ENCODE measurements around the gene STKLD1. TPM values are rescaled to one million over a fixed set of nuclear protein-coding genes. Genes with fewer than 3 reads are reported as not detected.

Gene STKLD1
- total RNA-seq, 1 donor from 2014 or later: 0.59 TPM

DNA sequence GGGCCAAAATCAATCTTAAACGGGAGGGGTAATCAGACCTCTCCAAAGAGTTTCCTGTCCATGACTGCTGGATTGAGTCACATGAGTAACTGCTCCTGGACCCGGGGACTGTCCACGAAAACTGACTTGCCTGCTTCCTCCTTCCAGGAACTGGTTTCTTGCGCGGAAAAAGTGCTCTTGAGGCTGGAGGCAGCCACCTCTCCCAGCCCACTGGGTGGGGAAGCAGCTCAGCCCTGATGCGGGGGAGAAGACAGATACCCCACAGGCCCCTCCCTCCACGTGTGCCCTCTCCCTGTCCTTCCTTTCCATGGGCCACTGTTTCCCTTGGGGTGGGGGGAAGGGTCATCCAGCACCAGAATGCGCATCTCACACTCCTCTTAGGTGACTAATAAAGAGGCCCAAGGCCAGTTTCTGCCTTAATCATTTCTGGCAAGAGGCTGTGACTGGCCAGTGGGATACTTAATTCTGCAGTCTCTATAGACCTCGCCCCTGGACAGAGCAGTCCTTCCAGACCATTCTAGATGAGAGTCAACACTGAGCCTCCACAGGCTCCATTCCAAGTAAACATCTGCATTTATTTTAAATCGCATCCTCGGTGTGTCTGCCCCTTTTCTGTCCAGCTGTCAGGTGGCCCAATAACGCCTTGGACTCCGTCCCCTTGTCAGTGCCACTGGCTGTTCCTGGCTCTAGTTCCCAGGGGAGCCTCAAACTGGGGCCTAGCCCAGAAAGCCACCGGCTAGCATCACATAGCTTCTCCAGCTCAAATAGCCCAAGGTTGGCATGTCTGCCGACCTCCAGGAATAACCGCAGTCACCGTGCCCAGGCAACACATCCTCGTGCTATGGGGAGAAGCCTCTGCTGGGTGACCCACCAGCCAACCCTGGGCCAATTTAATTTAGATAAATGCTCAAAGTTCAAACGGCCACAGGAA lies 29.6 kb downstream of the STKLD1 start:
- intact Hi-C loops (cut with micrococcal nuclease): no loop called here

DNA sequence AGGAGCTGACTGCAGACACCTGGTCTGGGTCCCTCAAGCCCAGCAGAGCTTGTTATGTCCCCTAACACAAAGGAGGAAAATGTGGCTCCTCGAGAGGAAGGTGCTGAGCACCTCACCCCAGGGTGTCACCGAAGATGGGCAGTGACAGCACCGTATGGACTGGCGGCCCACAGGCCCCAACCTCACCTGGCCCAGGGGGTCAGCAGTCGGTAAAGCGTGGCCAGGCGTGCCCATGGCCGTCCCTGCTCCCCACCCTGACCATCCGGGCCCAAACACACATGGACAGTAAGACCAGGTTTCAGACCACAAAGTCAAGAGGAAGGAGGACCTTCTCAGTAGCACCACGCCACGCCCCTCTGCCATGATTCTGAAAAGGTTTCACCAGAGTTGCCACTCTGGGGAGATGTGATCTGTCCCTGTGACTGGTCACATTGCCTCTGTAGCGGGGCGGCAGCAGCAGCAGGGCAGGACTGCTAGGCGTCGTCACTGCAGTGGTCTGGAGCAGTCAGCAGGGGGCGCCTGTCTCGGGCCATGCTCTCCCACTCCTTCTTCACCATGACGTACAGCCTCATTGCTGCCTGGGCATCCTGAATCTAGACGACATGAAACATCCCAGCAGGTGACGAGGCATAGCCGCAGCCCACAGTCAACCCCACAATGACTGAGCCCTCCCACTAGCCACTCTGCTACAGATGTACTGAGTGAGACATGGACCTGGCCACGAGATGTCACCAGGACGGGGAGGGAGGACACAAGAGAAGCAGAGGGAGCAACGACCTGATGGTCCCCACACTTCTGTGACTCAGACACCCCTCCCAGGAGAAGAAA lies 30.5 kb downstream of the STKLD1 start:
- intact Hi-C loops (cut with micrococcal nuclease): loop anchor here (1.0 kb wide), 2 partner anchors 11 to 80 kb away; no protein-coding TSS in a partner anchor

DNA sequence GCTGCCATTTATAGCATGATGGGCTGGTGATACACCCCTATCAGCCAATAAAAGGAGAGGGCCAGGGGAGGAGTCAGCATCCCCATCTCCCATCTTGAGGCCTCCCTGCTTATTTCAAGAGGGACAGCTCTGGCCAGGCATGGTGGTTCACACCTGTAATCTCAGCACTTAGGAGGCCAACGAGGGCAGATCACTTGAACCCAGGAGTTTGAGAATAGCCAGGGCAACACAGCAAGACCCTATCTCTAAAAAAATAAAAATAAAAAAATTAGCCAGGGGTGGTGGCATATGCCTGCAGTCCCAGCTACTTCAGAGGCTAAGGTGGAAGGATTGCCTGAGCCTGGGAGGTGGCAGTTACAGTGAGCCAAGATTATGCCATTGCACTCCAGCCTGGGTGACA lies 31.9 kb downstream of the STKLD1 start:
- intact Hi-C loops (cut with micrococcal nuclease): no loop called here

DNA sequence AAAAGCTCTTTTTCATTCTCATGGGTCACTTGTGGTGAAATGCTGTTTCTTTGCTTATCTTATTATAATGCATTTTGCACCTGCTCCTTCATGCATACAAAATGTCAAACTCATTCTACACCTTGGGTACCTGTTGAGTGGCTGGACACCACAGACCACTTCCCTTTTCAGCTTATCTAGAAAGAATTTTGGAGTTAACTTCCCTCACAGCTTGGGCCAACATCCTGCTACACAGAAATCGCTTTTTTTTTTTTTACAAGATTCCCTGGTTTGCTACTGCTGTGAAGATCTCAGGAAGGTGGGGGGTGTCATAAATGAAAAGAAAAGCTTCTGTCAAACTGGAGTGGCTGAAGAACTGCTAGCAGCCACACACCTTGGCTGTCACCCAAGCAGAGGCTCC lies 39.0 kb downstream of the STKLD1 start:
- intact Hi-C loops (cut with micrococcal nuclease): loop anchor here (5.0 kb wide), 2 partner anchors 42 to 58 kb away; partner anchors contain the start of genes CACFD1, SURF1 and SURF2

DNA sequence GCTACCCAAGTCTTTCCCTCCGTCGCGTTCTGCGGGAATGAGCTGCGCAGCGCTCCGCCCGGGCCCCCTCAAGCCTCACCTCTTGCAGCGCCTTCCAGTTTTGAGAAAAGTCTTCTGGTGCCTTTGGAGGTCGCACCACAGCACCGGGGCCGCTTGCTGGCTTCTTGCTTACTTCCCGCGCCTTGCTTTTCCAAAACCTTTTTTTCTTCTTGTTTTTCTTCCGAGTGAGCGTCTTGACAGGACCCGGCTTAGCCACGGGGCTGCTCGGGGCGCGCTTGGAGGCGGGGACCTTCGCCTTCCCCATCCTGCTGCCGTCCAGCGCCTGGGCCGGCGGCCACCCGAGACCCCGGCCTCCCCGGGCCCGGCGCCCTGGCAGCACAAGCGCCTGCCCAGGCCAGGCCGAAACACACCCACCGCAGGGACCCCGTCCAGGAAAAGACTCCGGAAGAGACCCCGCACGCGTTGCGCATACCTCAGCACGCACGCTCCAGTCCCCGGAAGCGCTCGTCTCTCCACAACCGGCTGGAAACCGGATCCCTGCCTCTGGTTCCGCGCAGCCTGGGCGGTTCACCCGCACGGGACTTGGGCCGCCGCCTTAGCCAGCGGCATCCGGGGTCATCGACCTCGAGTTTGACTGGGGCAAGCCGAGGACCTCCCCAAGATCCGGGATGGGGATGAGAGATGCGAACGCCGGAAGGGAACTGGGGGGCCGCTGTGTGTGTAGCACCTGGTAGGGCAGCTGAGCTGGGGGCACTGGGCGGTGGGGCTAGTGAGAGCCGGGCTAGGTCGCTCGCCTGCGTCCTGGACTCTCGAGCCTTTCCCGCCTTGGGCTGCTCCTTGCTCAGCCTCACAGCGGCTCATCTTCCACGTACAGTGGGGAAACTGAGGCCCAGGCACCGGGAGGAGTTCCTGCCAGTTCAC lies 41.6 kb downstream of the STKLD1 start, which contains the start of gene REXO4:
Gene REXO4, minus strand, starts transcription at position 470 of the 921 bp plus-strand sequence. Its CDS starts 166 bp downstream, at position 304.
- intact Hi-C loops (cut with micrococcal nuclease): loop anchor here (1.0 to 5.0 kb wide), 5 partner anchors 10 to 62 kb away; partner anchors contain the start of genes CACFD1, SLC2A6, STKLD1 and SURF1

DNA sequence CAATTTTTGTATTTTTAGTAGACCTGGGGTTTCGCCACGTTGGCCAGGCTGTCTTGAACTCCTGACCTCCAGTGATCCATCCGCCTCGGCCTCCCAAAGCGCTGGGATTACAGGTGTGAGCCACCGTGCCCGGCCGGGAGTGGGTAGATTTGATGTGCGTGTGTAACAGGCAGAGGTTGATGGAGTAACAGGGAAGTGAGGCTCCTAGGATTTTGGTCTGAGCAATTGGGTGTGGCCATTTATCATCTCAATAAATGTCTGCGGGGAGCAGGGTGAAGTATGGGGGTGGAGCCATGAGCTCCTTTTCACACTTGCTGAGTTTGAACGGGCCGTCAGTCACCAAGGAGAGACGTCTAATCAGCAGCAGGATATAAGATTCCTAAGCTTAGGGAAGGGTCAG lies 42.8 kb downstream of the STKLD1 start:
- intact Hi-C loops (cut with micrococcal nuclease): loop anchor here (5.0 kb wide), 2 partner anchors 38 to 62 kb away; partner anchors contain the start of genes CACFD1, SURF1 and SURF2

DNA sequence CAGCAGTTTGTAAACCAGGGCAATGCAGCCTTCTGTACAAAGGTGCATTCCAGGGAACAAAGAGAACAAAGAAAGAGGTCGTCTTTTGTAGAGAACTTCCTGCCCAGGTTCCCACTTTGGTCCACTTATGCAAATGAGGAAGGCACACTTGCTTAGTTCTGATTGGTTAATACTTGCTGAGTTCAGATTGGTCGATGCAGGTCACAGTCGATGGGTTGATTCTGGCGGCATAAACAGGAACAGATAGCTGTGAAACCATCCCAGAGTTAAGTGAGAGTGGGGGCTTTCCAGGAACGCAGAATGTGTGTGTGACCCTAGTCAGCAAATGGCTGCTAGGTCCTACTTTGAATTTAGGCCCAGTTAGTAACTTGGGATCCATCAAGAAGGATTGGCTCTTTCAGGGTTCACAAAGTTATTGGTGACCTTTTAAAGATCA lies 44.2 kb downstream of the STKLD1 start:
- intact Hi-C loops (cut with micrococcal nuclease): no loop called here

DNA sequence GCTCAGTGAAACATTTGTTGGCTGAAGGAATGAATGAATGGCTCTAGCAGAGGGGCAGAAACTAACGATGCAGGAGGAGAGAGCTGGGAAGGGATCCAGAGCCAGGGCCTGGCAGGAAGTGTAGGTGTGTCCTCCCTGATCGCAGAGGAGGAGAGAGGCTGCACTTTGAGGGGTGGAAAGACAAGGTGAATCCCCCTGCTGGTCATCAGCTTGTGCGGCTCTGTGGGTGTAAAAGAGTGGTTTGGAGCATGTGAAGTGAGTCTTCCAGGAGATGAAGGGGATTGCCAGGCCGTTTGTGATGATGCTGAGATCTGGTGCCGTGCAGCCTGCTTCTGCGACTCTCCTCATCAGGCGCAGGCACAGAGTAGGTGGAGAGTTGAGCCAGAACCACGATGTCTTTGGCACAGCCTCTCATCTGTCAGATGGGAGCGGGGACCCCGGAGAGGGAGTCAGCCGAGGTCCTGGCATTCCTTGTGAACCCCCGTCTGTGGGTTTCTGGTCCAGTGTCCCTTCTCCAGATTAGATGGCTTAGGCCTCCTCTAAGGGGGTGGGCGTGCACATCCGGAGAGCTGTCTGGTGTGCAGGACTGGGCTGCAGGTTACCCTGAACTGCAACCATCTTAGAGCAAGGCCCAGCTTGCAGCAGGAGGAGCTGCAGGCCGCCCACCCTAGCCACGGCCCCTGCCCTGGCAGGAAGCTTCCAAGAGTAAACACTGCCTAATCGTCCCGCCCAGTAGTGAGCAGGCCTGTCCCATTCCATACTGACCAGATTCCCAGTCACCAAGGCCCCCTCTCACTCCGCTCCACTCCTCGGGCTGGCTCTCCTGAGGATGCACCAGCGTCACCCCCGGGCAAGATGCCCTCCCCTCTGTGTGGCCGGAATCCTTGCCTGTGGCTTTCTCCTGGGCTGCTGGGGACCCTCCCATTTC lies 45.7 kb downstream of the STKLD1 start, which contains the start of gene ADAMTS13:
Gene ADAMTS13, plus strand, starts transcription at position 753 of the 928 bp plus-strand sequence. Its CDS starts 77 bp downstream, at position 830.
- intact Hi-C loops (cut with micrococcal nuclease): no loop called here

DNA sequence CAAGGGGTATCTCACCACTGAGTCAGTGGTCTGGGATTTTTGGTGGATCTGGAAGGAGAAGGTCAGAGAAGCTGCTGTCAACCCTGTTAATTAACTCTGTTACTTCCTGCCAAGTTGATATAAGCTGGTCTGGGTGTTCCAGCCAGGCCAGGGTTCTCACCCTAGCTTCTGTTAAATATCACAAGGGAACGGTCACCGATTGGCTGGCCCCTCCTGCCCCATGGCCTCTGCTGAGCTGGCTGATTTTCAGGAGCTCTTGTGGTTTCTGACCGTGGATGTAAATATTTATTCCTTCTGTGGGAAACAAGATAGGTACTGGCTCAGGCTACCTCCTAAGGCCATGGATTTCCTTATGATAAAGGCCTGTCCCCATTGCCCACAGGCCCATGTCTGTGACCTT lies 47.0 kb downstream of the STKLD1 start:
- intact Hi-C loops (cut with micrococcal nuclease): no loop called here

DNA sequence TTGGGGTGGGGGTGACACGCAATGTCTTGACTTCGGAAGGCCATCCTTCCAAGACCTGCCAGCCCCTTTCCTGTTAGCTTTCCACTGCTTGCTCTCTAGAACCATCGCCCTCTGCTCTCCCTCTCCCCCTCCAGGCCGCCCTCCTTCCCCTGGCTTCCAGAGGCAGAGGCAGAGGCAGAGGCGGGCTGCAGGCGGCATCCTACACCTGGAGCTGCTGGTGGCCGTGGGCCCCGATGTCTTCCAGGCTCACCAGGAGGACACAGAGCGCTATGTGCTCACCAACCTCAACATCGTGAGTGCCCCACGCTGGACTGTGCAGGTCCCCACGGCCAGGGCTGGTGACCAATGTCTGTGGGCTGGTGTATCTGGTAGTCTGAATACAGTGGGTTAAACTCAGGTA lies 48.0 kb downstream of the STKLD1 start:
- intact Hi-C loops (cut with micrococcal nuclease): no loop called here

DNA sequence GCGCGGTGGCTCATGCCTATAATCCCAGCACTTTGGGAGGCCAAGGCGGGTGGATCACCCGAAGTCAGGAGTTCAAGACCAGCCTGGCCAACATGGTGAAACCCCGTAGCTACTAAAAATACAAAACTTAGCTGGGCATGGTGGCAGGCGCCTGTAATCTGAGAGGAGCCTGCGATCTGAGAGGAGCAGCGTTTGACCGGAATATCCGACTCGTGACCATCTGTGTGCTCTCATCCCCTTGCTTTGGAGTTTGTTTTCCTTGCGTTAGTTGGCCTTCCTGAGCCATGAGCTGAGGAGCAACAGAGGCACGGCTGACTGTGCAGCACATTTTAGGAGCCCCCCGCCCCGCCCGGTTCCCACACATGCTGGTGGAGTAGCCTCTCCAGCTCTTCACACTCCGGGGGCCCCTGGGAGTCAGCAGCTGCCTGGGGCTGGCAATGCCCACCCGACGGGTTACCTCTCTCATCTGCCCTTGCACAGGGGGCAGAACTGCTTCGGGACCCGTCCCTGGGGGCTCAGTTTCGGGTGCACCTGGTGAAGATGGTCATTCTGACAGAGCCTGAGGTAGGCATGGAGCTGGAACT lies 49.0 kb downstream of the STKLD1 start:
- intact Hi-C loops (cut with micrococcal nuclease): no loop called here

DNA sequence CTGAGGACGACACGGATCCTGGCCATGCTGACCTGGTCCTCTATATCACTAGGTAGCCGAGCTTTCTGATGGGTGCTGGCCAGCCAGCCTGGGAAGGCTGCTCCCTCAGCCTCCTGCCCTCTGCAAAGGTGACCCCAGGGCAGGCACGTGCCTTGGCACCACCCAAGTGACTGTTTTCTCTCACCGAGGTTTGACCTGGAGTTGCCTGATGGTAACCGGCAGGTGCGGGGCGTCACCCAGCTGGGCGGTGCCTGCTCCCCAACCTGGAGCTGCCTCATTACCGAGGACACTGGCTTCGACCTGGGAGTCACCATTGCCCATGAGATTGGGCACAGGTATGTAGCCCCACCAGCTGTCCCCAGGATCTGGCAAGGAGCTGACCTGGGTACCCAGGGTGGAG lies 49.8 kb downstream of the STKLD1 start:
- intact Hi-C loops (cut with micrococcal nuclease): no loop called here

DNA sequence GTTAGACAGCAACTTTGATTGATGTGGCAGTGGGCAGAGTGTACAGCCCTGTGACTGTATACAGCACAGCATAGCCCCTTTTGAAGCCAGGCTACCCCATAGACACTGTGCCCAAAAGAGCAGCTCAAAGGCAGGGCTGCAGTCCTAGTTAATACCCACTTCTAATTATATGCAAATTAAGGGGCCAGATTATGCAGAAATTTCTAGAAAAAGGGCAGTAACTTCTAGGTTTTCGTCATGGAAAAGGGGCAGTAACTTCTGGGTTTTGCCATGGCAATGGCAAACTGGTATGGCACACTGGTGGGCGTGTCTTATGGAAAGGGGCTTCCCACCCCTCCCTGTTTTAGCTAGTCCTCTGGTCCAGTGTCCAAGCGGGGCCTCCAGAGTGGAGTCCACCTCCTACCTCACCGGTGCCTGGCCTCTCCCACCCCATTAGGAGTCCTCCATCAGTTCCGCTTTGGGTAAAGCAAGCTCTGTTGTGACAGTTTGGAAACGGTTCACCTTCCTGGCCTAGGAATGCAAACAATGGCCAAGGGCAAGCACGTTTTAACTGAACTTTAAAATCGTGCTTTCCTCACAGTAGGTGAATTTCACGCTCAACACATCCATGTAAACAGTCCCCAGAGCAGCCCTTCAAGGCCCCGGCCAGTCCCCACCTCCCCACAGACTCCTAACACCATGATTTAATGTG lies 51.6 kb downstream of the STKLD1 start:
- intact Hi-C loops (cut with micrococcal nuclease): no loop called here

DNA sequence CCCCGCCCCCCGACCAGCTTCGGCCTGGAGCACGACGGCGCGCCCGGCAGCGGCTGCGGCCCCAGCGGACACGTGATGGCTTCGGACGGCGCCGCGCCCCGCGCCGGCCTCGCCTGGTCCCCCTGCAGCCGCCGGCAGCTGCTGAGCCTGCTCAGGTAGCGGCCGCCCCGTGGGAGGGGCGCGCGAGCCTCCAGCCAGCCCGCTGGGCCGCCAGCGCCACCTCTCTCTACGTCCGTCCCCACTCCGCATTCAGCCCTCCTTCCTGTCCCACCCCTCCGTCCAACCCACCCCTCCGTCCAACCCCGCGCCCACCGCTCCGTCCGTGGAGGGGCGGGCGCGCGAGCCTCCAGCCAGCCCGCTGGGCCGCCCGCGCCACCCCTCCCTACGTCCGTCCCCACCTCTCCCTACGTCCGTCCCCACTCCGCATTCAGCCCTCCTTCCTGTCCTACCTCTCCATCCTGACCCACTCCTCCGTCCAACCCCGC lies 52.5 kb downstream of the STKLD1 start:
- intact Hi-C loops (cut with micrococcal nuclease): no loop called here

DNA sequence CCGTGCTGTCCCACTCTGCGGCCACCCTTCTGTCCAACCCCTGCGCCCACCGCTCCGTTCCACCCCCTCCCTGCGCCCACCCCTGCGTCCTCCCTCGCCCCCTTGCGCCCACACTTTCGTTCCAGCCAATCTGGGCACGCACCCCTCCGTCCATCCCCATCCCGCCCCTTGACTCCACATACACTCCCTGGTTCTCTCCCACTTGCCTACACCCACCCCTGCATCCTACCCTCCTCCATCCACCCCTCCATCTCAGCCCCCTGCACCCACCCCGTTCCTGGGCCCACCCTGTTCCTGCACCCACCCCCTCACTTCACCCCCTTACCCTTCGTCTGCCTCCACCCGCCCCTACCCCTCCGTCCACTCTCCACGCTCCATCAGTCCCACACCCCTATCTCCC lies 53.0 kb downstream of the STKLD1 start:
- intact Hi-C loops (cut with micrococcal nuclease): no loop called here

DNA sequence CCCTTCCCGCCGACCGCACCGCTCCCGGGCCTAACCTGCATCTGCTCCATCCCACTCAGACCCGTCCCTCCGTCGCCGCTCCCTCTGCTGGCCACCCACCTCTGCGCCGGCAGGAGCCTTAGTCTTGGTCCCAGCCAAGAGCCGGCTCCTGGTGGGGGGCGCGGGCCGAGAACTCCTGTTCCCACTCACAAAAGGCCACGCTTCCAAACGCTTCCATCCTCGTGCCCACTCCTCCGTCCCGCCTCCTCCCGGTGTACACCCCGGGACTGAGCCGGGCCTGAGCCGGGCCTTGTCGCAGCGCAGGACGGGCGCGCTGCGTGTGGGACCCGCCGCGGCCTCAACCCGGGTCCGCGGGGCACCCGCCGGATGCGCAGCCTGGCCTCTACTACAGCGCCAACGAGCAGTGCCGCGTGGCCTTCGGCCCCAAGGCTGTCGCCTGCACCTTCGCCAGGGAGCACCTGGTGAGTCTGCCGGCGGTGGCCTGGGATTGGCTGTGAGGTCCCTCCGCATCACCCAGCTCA lies 53.5 kb downstream of the STKLD1 start:
- intact Hi-C loops (cut with micrococcal nuclease): no loop called here

DNA sequence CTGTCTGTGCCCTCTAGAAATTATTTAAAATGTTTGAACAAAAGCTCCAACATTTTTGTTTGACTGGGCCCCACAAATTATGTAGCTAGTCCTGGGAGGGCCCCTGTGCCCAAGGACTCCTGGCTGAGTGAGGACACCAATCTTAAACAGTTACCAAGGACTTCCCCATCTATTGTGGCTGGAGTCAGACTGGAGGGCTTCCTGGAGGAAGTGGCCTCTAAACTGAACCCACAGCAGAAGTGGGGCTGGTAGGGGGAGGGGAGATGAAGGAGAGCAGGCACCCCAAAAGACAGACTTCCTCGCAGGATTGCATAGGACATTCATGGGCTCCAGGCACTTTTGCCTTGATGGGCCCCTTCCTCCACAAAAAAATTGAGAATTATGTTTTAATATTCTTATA lies 54.1 kb downstream of the STKLD1 start:
- intact Hi-C loops (cut with micrococcal nuclease): no loop called here

DNA sequence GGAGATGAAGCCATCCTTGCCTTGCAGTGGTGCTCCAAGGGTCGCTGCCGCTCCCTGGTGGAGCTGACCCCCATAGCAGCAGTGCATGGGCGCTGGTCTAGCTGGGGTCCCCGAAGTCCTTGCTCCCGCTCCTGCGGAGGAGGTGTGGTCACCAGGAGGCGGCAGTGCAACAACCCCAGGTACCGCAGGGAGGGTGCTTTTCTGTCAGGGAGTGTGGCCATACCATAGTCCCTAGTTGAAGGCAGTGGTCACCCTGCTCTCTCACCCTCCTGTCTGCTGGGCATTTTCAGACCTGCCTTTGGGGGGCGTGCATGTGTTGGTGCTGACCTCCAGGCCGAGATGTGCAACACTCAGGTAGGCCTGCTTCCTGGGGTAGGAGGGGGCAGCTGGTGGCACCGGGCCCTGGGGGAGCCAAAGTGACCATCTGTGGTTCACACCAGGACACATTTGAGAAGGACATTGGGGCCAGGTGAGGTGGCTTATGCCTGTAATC lies 57.2 kb downstream of the STKLD1 start:
- intact Hi-C loops (cut with micrococcal nuclease): no loop called here

All from T-helper 2 cell treated with Interferon-gamma antibody and Interleukin-4, amounts not matched to agents 100 ng/mL and 5 ng/mL, for 36 hours (primary cell).